ENCODE measurements around the gene CCT3. TPM values are rescaled to one million over a fixed set of nuclear protein-coding genes. Genes with fewer than 3 reads are reported as not detected.

Gene CCT3
- polyA plus RNA-seq, result 172 TPM

DNA sequence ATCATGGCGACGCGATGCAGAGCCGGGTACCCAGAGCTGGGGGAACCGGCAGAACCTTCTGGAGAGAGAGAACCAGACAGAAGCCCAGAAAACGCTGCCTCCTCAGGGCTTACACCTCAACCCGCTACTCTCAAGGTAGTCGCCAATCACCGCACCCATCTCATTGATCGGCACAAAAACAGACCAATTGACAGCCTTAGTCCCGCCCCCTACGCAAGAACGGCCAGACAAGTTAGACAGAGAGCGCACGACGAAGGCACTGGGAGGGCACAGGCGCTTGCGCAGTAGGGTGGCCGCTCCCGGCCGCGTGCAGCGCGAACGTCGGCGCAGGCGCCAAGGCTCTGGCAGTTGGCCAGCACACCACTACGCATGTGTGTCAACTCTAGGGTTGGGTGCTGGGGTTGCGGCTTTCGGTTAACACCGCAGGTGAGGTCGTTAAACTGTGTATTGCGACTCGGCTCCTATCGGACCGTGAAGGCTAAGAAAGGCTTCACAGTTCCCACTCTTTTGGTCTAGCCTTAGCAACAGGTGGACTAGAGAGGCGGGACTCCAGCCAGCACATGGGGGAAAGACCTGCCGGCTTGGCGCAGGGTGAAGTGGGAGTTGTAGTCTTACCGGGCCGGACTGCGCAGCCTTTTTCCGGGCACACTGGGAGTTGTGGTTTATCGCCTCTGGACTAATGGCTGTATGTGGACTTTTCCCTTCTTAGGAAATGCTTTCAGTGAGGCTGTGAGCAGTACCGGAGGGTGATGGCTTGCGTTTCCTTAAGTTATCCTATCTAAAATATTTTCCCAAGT lies at the start of gene CCT3, which contains the start of gene TSACC:
TSS of gene CCT3 (minus strand) at position 113 of the 797 bp plus-strand sequence. CDS start at position 5, 108 bp downstream.
TSS of gene TSACC (plus strand) at position 347 of the 797 bp plus-strand sequence. CDS start 1,232 bp downstream, outside the sequence.
- Mint-ChIP-seq H3K27me3 (no peaks in the 10 kb centered on the region), H3K4me3 (peak within 1 kb of the TSS; percentile 86 to 98 (median 98)), H3K4me1 (peaks cover 16 to 26% (median 21%) of the 10 kb centered on the region in 3 donors), H3K27ac (peak within 1 kb of the TSS; percentile 48 to 97 (median 69)), H3K9me3 (no peaks in the 10 kb centered on the region), H3K36me3 (peaks cover 2% of the 10 kb centered on the region)

DNA sequence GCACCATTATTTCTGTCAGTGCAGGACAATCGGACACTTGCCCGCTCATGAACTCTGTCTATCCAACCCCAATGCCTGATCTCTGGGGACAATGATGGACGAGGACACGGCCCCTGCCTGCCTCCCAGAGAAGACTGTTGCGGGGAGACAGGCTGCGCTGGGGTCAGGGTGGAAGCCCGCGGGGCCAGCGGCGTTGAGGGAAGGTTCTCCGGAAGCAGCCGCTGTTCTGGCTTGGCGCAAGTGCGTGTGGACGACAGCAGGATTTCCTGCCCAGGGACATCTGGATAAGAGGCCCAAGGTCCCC lies 49.7 kb upstream of the CCT3 start:
- Mint-ChIP-seq H3K4me3 (peak overlapping the region in 1 of 4 donors; percentile 55), H3K36me3 (no peaks in the 10 kb centered on the region), H3K9me3 (no peaks in the 10 kb centered on the region), H3K27ac (no peak overlapping the region), H3K4me1 (peaks cover 0 to 4% (median 0%) of the 10 kb centered on the region in 3 donors), H3K27me3 (peaks cover 31% of the 10 kb centered on the region)

DNA sequence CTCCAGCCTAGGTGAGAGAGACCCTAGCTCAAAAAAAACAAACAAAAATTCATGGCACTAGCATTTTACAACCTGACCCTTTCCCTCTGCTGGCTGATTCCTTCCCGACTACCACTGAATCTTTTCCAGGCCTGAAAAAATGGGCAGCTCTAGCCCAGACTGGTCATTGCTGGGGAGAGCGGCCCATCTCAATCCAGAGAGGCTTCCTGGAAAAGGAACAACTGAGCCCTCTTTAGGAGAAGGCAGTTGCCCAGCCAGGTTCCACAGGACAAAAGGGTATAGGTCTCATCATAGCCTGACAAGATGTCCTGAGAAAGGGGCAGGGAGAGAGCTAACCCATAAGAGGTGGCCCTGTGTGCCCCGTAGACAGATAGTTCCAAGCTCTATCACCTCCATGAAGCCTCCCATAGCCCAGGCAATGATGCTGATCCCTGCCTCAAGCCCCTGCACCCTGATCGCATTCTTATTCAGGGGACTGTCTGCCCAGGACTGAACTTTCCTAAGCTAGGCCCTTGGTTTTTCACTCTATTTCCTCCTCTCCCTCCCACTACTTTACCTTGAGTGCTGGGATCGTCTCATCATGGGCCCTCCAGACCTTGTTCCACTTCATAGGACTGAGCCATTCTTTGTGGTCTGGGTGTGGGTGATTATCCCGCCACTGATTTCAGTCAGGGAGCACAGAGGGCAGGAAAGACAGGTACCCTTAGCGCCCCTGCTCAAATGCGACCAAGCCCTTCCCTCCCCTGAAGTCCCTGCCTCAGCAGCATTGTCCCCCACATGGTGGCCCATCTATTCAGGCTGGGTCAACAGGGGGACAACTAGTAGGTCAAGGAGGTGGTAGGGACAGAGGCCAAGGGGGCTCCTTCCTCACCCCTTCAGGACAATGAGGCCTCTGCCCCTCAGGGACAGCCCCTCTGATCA lies 49.1 kb upstream of the CCT3 start:
- peaks cover 0 to 4% (median 0%) of the 10 kb centered on the region in 3 donors for H3K4me1 Mint-ChIP-seq
- H3K27ac Mint-ChIP-seq, result peak overlapping the region in 1 of 3 donors; percentile 57
- no peaks in the 10 kb centered on the region for H3K9me3 Mint-ChIP-seq
- peak overlapping the region in 1 of 4 donors; percentile 77 for H3K4me3 Mint-ChIP-seq
- H3K36me3 Mint-ChIP-seq, result no peaks in the 10 kb centered on the region
- H3K27me3 Mint-ChIP-seq, result peaks cover 31% of the 10 kb centered on the region

DNA sequence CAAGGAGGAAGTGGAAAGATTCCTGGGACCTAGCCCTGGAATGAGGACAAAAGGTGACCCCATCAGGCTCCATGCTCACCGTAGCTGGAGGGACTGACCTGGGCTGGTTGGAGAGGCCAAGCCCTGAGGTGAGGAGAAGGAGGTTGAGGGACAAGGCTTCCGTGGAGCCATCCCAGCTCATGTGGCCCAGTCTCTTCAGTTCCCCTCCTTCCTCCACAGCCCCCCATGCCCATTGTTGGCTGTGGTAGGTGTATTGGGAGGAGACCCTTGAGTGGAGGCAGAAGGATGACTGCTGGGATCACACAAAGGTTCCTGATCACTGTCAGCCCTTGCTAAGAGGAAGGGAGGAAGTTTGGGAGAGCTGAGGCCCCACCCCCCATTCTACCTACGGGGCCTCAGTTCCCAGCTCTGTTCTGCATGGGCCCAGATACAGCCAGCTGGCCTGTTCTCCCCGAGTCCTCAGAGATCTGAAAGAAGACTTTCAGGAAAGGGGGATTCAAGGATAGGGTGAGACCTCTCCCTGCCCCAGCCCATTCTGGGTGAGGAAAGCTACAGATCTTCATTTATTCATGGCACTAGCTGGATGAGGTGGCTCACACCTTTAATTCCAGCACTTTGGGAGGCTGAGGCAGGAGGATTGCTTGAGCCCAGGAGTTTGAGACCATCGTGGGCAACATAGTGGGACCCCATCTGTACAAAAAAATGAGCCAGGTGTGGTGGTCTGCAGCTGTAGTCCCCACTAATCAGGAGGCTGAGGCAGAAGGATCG lies 48.2 kb upstream of the CCT3 start:
- H3K4me1 Mint-ChIP-seq, result peaks cover 0 to 4% (median 0%) of the 10 kb centered on the region in 3 donors
- peak overlapping the region in 1 of 4 donors; percentile 54 for H3K4me3 Mint-ChIP-seq
- H3K9me3 Mint-ChIP-seq, result no peaks in the 10 kb centered on the region
- no peaks in the 10 kb centered on the region for H3K36me3 Mint-ChIP-seq
- H3K27ac Mint-ChIP-seq, result no peak overlapping the region
- H3K27me3 Mint-ChIP-seq, result peaks cover 32% of the 10 kb centered on the region

DNA sequence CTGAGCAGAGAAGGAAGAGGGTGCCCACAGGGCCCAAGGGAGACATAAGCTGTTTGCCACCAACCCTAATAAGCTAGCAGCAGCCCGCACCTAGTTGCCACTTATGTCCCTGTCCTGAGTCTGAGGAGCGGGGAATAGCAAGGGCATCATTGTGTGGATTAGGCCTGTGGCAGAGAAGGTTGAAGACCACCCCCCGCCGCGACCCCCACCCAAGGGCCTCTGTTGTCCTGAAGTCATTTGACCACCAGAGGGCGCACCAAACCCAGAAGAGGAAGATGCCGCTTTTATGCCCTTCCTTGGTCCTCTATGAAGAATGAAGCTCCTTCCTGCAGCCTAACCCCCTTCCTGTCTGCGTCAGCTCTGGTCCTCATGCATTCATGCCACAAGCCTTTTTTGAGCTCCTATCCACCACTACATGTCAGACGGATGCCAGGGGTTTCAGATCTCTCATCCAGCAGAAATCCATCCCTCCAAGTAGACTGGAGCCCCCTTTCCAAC lies 47.5 kb upstream of the CCT3 start:
- H3K4me1 Mint-ChIP-seq, result peaks cover 0 to 4% (median 0%) of the 10 kb centered on the region in 3 donors
- H3K27ac Mint-ChIP-seq, result peak overlapping the region in 1 of 3 donors; percentile 41
- peaks cover 32% of the 10 kb centered on the region for H3K27me3 Mint-ChIP-seq
- H3K9me3 Mint-ChIP-seq, result no peaks in the 10 kb centered on the region
- H3K36me3 Mint-ChIP-seq, result no peaks in the 10 kb centered on the region
- no peak overlapping the region for H3K4me3 Mint-ChIP-seq

DNA sequence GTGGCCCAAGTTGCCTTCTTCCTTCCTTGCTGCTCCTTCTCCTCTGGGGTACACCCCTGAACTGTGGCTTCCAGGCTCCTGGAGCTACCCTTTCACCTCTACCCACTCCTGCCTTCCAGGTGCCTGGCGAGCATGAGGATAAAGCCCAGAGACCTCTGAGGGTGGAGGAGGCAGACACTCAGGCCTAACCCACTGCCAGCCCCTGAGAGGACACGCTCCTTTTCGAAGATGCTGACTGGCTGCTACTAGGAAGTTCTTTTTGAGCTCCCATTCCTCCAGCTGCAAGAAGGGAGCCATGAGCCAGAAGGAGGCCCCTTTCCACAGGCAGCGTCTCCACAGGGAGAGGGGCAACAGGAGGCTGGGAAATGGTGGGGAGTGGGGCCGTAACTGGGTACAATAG lies 46.6 kb upstream of the CCT3 start:
- Mint-ChIP-seq H3K27me3 (peaks cover 27% of the 10 kb centered on the region), H3K27ac (no peak overlapping the region), H3K4me1 (peaks cover 0 to 4% (median 0%) of the 10 kb centered on the region in 3 donors), H3K36me3 (no peaks in the 10 kb centered on the region), H3K4me3 (no peak overlapping the region), H3K9me3 (no peaks in the 10 kb centered on the region)

DNA sequence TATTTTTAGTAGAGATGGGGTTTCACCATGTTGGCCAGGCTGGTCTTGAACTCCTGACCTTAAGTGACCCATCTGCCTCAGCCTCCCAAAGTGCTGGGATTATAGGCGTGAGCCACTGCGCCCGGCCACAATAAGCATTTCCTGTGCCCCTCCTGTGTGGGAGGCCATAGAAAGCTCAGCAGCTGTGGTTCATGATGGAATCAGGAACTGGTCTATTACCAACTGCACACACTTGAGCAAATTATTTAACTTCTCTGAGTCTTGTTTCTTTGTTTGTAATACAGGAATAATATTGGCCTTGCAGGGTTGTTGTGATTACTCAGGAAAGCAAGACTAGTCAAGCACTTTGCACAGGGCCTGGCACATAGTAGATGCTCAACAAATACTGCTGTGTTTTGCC lies 45.9 kb upstream of the CCT3 start:
- Mint-ChIP-seq H3K4me3 (no peak overlapping the region), H3K4me1 (peaks cover 0 to 4% (median 0%) of the 10 kb centered on the region in 3 donors), H3K36me3 (no peaks in the 10 kb centered on the region), H3K27me3 (peaks cover 21% of the 10 kb centered on the region), H3K27ac (no peak overlapping the region), H3K9me3 (no peaks in the 10 kb centered on the region)

DNA sequence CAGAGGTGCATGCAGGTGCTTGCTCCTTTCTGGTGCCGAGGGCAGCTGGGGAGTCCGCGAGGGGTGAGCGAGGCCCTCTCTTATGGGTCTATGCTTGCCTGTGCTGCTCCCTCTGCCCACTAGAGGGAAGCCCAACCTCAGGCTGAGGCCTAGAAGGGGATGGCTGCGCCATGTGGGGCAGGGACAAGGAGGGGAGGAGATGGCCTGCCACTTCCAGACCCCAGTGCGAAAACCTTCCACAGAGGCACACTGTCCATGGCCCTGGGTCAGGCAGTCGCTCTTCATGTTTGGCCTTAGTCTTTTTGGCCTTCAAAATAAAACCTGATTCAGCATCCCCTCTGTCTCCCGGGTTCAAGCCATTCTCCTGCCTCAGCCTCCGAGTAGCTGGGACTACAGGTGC lies 44.9 kb upstream of the CCT3 start:
- Mint-ChIP-seq H3K9me3 (no peaks in the 10 kb centered on the region), H3K4me3 (no peak overlapping the region), H3K27ac (no peak overlapping the region), H3K4me1 (peaks cover 0 to 4% (median 0%) of the 10 kb centered on the region in 3 donors), H3K27me3 (peaks cover 15% of the 10 kb centered on the region), H3K36me3 (no peaks in the 10 kb centered on the region)

DNA sequence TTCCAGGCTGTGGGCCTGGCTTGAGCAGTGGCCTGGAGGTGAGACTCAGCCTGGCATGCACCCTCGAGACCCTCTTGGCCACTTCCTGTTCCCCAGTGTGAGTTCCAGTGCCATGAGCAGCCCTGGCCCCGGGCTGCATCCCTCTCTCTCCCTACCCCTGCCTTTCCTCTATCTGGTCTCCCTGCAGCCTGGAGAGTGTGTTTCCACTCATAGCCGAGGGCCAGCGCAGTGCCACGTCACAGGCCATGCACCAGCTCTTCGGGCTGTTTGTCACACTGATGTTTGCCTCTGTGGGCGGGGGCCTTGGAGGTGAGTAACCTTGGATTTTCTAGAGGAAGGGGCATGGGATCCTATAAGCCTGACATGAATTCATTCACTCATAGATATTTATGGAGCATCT lies 44.5 kb upstream of the CCT3 start:
- peak overlapping the region in 1 of 3 donors; percentile 47 for H3K27ac Mint-ChIP-seq
- no peaks in the 10 kb centered on the region for H3K36me3 Mint-ChIP-seq
- H3K4me1 Mint-ChIP-seq, result peaks cover 0 to 4% (median 0%) of the 10 kb centered on the region in 3 donors
- peaks cover 14% of the 10 kb centered on the region for H3K27me3 Mint-ChIP-seq
- no peak overlapping the region for H3K4me3 Mint-ChIP-seq
- H3K9me3 Mint-ChIP-seq, result no peaks in the 10 kb centered on the region

DNA sequence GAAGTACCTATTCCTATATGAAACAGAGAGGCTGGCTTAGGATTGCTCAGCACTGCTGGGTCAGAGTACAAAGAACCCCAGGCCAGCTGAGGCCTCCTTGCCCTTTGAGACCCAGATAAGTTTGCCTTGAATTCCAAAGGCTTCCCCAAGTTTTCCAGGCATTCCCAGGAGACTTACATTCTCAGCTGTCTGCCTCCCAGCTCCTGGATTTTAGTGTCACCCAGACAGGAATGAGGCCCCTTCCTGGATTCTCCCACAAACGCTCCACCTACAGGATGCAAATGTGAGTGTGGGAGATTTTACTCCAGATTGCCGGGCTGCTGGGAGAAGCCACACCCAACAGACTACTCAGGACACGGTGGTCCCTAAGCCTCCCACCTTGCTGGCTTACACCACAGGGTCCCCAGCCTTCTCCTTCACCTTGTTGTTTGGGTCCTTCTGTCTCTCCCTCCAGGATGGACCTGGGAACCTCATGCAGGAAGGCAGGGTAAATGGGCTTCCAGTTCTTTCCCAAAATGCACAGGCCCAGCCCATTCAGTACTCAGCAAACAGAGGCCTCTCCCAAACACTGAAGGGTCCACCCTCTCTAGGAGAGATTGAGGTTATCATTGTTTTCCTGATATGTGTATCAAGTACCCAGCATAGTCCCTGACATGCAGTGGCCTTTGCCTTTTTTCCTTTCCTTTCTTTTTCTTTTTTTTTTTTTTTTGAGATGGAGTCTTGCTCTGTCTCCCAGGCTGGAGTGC lies 41.5 kb upstream of the CCT3 start:
- H3K4me1 Mint-ChIP-seq, result peaks cover 0 to 1% (median 0%) of the 10 kb centered on the region in 3 donors
- no peak overlapping the region for H3K4me3 Mint-ChIP-seq
- peaks cover 14% of the 10 kb centered on the region for H3K27me3 Mint-ChIP-seq
- H3K9me3 Mint-ChIP-seq, result peaks cover 0 to 1% (median 0%) of the 10 kb centered on the region in 3 donors
- no peaks in the 10 kb centered on the region for H3K36me3 Mint-ChIP-seq
- no peak overlapping the region for H3K27ac Mint-ChIP-seq

DNA sequence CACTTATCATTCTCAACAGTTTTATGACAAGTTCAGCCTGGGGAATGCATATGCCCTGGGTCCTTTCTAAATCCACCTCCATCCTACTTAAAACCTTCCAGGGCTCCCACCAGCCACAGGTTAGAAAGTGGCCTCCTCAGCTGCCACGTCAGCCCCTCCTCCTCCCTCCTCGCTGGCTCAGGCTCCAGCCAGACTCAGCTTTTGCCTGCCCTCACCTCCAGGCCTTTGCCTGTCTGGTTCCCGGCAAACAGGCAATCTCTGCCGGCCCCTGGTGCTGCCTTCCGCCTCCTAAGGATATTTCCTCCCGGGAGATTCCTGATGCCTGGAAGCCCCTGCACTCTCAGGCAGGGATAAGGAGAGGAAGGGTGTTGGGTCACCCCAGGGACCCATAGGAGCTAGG lies 40.5 kb upstream of the CCT3 start:
- Mint-ChIP-seq H3K27ac (no peak overlapping the region), H3K4me1 (peaks cover 0 to 1% (median 0%) of the 10 kb centered on the region in 3 donors), H3K9me3 (peaks cover 0 to 1% (median 0%) of the 10 kb centered on the region in 3 donors), H3K4me3 (no peak overlapping the region), H3K36me3 (no peaks in the 10 kb centered on the region), H3K27me3 (peaks cover 15% of the 10 kb centered on the region)

DNA sequence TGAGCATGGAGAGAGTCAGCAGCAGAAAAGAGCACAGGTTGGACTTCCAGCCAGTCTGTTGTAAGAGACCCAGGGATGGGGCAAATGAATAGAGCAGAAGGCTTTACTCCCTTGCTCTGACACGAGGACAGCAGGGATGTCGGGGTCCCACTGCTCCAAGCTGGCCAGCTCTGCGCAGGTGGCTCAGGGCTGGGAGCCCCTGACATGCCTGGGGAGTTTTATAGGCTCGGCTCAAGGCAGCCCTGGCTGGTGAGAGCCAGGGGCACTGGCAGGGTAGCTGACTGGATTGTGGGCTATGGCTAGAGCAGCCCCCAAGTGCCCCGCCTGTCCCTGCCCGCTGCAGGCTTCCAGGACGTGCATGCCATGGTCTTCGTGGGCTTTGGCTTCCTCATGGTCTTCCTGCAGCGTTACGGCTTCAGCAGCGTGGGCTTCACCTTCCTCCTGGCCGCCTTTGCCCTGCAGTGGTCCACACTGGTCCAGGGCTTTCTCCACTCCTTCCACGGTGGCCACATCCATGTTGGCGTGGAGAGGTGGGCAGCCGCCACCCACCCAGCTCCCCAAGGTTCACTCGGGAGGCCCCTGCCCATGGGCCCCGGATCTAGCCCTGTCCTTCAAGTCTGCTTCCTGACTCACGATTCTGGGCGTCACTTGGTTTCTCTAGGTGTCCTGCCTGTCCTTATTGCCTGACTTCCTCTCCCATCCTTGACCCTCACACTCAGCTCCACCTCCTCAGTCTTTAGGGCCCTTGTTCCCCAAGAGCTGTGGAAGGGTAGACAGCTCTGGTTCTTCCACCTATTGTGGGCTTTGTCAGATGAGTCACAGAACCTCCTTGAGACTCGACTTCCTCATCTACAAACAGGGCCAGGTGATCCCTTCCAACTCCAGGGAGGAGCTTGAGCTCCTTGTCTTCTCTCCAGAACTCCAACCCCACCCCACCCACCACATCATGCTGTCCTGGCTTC lies 39.1 kb upstream of the CCT3 start:
- Mint-ChIP-seq H3K27ac (no peak overlapping the region), H3K4me3 (no peak overlapping the region), H3K9me3 (peaks cover 0 to 1% (median 0%) of the 10 kb centered on the region in 3 donors), H3K27me3 (peaks cover 15% of the 10 kb centered on the region), H3K4me1 (peaks cover 0 to 1% (median 0%) of the 10 kb centered on the region in 3 donors), H3K36me3 (no peaks in the 10 kb centered on the region)

DNA sequence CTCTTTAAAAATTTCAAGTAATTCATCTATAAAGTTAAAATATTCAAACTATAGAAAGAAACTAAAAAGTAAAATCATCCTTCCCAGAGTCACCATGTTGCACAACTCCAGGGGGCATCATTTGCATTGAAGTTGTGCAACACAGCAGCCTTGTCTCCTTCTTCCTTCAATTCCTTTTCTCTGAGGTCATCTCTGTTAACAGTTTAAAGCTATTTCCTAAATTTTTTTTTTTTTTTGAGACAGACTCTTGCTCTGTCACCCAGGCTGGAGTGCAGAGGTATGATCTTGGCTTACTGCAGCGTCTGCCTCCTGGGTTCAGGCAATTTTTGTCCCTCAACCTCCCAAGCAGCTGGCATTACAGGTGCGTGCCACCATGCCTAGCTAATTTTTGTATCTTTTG lies 38.1 kb upstream of the CCT3 start:
- peaks cover 0 to 1% (median 0%) of the 10 kb centered on the region in 3 donors for H3K9me3 Mint-ChIP-seq
- H3K4me1 Mint-ChIP-seq, result peaks cover 0 to 1% (median 0%) of the 10 kb centered on the region in 3 donors
- H3K4me3 Mint-ChIP-seq, result no peak overlapping the region
- H3K27me3 Mint-ChIP-seq, result peaks cover 16% of the 10 kb centered on the region
- no peak overlapping the region for H3K27ac Mint-ChIP-seq
- H3K36me3 Mint-ChIP-seq, result no peaks in the 10 kb centered on the region

Measured in IgD-negative memory B cell (primary cell).